GM23248 (cell line): ENCODE data around the gene EP400.

Experiments
- EZH2 ChIP-seq: fragments of 200-600 bp; sonication (generic); IDR thresholded peaks from 2 replicates; pipeline ENCODE4 v1.6.1; 2018; ENCODE audit warnings: antibody characterized with exemption, mild to moderate bottlenecking; ENCODE audit not compliant: insufficient read depth, poor library complexity, severe bottlenecking
- EZH2phosphoT487 ChIP-seq: fragments of 200-600 bp; sonication (generic); IDR thresholded peaks from 2 replicates; pipeline ENCODE4 v1.6.1; 2018; ENCODE audit warnings: antibody characterized with exemption, moderate library complexity, mild to moderate bottlenecking, low read depth; ENCODE audit not compliant: insufficient read depth

- TF ChIP-seq EZH2 = no peak
- TF ChIP-seq EZH2phosphoT487 = no peak
Measured at GRCh38 chr12:132000286-132000872, 50.6 kb downstream of the EP400 start.
